ENCODE results near the gene PIK3R4.

DNA sequence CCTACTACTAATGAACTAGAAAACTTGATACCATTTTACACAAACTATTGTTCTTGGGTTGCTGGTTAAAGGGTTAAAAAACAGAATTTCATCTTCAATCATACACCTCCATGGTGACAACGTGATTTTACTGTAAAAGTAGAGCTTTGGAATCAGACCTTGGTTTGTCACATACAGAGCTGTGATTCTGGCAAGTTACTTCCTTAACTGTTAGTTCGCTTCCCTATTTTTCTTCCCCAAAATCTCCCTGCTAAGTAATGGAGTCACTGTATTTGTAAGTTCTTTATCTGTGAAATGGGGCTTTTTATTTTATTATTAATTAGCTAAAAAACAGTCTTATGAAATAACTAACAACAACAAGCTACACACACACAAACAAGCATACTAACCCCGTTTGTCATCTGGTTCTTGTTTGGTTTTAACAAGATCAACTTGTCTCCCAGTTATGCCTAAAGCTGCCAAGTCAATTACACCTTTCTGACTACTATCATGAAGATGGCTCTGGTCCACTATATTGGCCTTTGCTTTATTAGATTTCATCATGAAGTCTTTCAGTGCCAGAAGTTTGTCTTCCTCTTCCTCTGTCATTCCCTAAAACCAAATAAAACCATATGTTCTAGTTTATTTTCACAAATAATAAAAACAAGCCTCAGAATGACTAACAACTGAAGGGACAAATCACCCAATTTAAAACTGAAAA lies 38.6 kb downstream of the PIK3R4 start:
- TF ChIP-seq EP300 (IDR thresholded peaks at IDR 0.05): no peak
- no peak for TF ChIP-seq POLR2A (IDR thresholded peaks at IDR 0.05)
- TF ChIP-seq, protein P1, sequence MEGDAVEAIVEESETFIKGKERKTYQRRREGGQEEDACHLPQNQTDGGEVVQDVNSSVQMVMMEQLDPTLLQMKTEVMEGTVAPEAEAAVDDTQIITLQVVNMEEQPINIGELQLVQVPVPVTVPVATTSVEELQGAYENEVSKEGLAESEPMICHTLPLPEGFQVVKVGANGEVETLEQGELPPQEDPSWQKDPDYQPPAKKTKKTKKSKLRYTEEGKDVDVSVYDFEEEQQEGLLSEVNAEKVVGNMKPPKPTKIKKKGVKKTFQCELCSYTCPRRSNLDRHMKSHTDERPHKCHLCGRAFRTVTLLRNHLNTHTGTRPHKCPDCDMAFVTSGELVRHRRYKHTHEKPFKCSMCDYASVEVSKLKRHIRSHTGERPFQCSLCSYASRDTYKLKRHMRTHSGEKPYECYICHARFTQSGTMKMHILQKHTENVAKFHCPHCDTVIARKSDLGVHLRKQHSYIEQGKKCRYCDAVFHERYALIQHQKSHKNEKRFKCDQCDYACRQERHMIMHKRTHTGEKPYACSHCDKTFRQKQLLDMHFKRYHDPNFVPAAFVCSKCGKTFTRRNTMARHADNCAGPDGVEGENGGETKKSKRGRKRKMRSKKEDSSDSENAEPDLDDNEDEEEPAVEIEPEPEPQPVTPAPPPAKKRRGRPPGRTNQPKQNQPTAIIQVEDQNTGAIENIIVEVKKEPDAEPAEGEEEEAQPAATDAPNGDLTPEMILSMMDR (IDR thresholded peaks at IDR 0.05): no peak
